ENCODE measurements around the gene SLC46A2. TPM values are rescaled to one million over a fixed set of nuclear protein-coding genes. Genes with fewer than 3 reads are reported as not detected.

The SLC46A2 gene
- total and polyA plus RNA-seq, 2 experiments from 2014 or later, result 0.11 TPM; not detected in 1

- TF ChIP-seq ZNF462 (CRISPR knock-in tag; IDR thresholded peaks at IDR 0.05), result no peak
Observed at GRCh38 chr9:112896131-112896530, 5.5 kb upstream of the SLC46A2 start (continued).

GRCh38 chr9:112894699-112895098, 4.0 kb upstream of the SLC46A2 start:
- Mint-ChIP-seq H3K36me3 (ENCODE audit: low read depth) (no peaks in the 10 kb centered on the region), H3K4me1 (peaks cover 3% of the 10 kb centered on the region; the same call in 2 of the 3 replicates), H3K27me3 (ENCODE audit: insufficient read depth, low read depth, poor library complexity) (peaks cover 25% of the 10 kb centered on the region), H3K4me3 (no peak overlapping the region), H3K9me3 (no peaks in the 10 kb centered on the region), H3K27ac (no peak overlapping the region)
- no peak overlapping the region for H3K4me2 ChIP-seq
- peaks cover 30% of the 10 kb centered on the region for H3K27me3 ChIP-seq (ENCODE audit: insufficient read depth)
- no peaks in the 10 kb centered on the region; the same call in 1 of the 2 replicates for H3K4me1 ChIP-seq (ENCODE audit: insufficient read depth)
- H3K79me2 ChIP-seq (replicated peaks; ENCODE audit: insufficient read depth), result no peaks in the 10 kb centered on the region
- H3F3A ChIP-seq (replicated peaks; ENCODE audit: low read depth), result no peaks in the 10 kb centered on the region
- no peak overlapping the region for H3K4me3 ChIP-seq
- ATAC-seq, result no peak
- DNase-seq (ENCODE audit: low spot score), result no peak
- H2AFZ ChIP-seq, result no peak overlapping the region
- H3K27ac ChIP-seq (ENCODE audit: low read depth), result no peak overlapping the region
- no peaks in the 10 kb centered on the region for H4K20me1 ChIP-seq (replicated peaks; ENCODE audit: insufficient read depth)
- H3K36me3 ChIP-seq (ENCODE audit: insufficient read depth), result no peaks in the 10 kb centered on the region
- H3K9me2 ChIP-seq (ENCODE audit: insufficient read depth), result peaks cover 9% of the 10 kb centered on the region; the same call in 1 of the 2 replicates
- TF ChIP-seq EZH2phosphoT487 (IDR thresholded peaks at IDR 0.05; ENCODE audit: unreplicated experiment), result no peak
- TF ChIP-seq ZNF114 (CRISPR knock-in tag; IDR thresholded peaks at IDR 0.05), result no peak
- TF ChIP-seq STAT1 (IDR thresholded peaks at IDR 0.05; ENCODE audit: unreplicated experiment), result no peak
- TF ChIP-seq EZH2 (IDR thresholded peaks at IDR 0.05; ENCODE audit: low read depth, unreplicated experiment), result no peak
- no peak for TF ChIP-seq JUNB (IDR thresholded peaks at IDR 0.05; ENCODE audit: unreplicated experiment)
- TF ChIP-seq REST (IDR thresholded peaks at IDR 0.05; ENCODE audit: unreplicated experiment), result no peak
- no peak for TF ChIP-seq NANOG (IDR thresholded peaks at IDR 0.05; ENCODE audit: borderline replicate concordance)
